K562 (cell line): ENCODE measurements around the gene ENO2. TPM values are rescaled to one million over a fixed set of nuclear protein-coding genes. Genes with fewer than 3 reads are reported as not detected.

ENCODE experiments used
- ATF3 ChIP-seq, 2 experiments: fragments of 450-650 bp in 1 of 2; sonication (generic) in 1 of 2; formaldehyde crosslinking in 1 of 2; IDR thresholded peaks in 1 of 2; conservative IDR thresholded peaks in 1 of 2; 2 replicates each; pipeline versions ENCODE4 v1.6.1 to v1.8.1; 2016 to 2023; ENCODE audit warnings: mild to moderate bottlenecking in 2 of 2, moderate library complexity in 2 of 2, inconsistent platforms in 1 of 2, missing genetic modification reagents in 1 of 2
- EP400 ChIP-seq: fragments of 450-650 bp; IDR thresholded peaks from 2 replicates; pipeline ENCODE4 v1.6.1; 2017; ENCODE audit warnings: antibody characterized with exemption, mild to moderate bottlenecking, moderate library complexity
- HDAC2 ChIP-seq: fragments of 450-650 bp; IDR thresholded peaks from 2 replicates; pipeline ENCODE4 v1.6.1; 2016; ENCODE audit warnings: mild to moderate bottlenecking
- HDAC8 ChIP-seq: fragments of 450-650 bp; IDR thresholded peaks from 2 replicates; pipeline ENCODE4 v1.6.1; 2016; ENCODE audit warnings: mild to moderate bottlenecking, missing genetic modification characterization, moderate library complexity, missing compliant biosample characterization
- MYBL2 ChIP-seq, 2 experiments: fragments of 450-650 bp in 1 of 2; sonication (generic) in 1 of 2; formaldehyde crosslinking in 1 of 2; IDR thresholded peaks; 2 replicates each; pipeline versions ENCODE4 v1.6.1 to v1.8.1; 2017 to 2022; ENCODE audit warnings: borderline replicate concordance in 1 of 2, inconsistent platforms in 1 of 2, low read depth in 1 of 2, mild to moderate bottlenecking in 1 of 2, missing genetic modification reagents in 1 of 2, moderate library complexity in 1 of 2
- NCOA6 ChIP-seq: fragments of 450-650 bp; IDR thresholded peaks from 2 replicates; pipeline ENCODE4 v1.6.1; 2017; ENCODE audit warnings: mild to moderate bottlenecking
- NFE2 ChIP-seq: IDR thresholded peaks from 2 replicates; pipeline ENCODE4 v1.6.1; 2014; ENCODE audit warnings: antibody characterized with exemption, low read depth
- RBBP5 ChIP-seq: fragments of 200-600 bp; sonication (generic); IDR thresholded peaks from 2 replicates; pipeline ENCODE4 v1.6.1; 2012; ENCODE audit warnings: borderline replicate concordance, mild to moderate bottlenecking, low read length, control low read depth, inconsistent platforms; ENCODE audit not compliant: insufficient read depth, poor library complexity, severe bottlenecking
- TAF1 ChIP-seq: IDR thresholded peaks from 2 replicates; pipeline ENCODE4 v1.6.1; 2011; ENCODE audit warnings: mild to moderate bottlenecking, low read length, moderate library complexity; ENCODE audit not compliant: insufficient read depth, control insufficient read depth, severe bottlenecking; ENCODE audit errors: extremely low read depth
- TCF7 ChIP-seq: sonication (generic); IDR thresholded peaks from 2 replicates; pipeline ENCODE4 v1.6.1; 2016; ENCODE audit warnings: antibody characterized with exemption, borderline replicate concordance
- TRIM25 ChIP-seq: fragments of 450-650 bp; IDR thresholded peaks from 2 replicates; pipeline ENCODE4 v1.7.0; 2016; ENCODE audit warnings: borderline replicate concordance
- TRIM28 ChIP-seq: fragments of 450-650 bp; IDR thresholded peaks from 2 replicates; pipeline ENCODE4 v1.6.1; 2017
- ZBTB33 ChIP-seq: sonication (generic); formaldehyde crosslinking; IDR thresholded peaks from 2 replicates; pipeline ENCODE4 v1.8.1; 2023; ENCODE audit warnings: mild to moderate bottlenecking, missing genetic modification reagents
- polyA plus RNA-seq, 8 experiments: library from polyadenylated mRNA; depleted of rRNA in 4 of 8; stranded (reverse) in 5 of 8; unstranded in 3 of 8; fragments of >200 nt; fragmentation: Nextera tagmentation in 2 of 8; fragmentation: Illumina TruSeq in 1 of 8; extraction: Ambion mirVana in 2 of 8; extraction: Trizol in 1 of 8; gene quantifications; 2 replicates each; pipeline versions ENCODE4 v1.2.1 to v1.2.3, GENCODE V29; 2011 to 2014; ENCODE audit warnings: inconsistent platforms in 1 of 8, missing spikeins in 1 of 8
- total RNA-seq, 7 experiments: library from RNA; depleted of rRNA in 6 of 7; stranded (reverse); fragments of >200 nt in 6 of 7; fragmentation: Illumina TruSeq in 2 of 7; extraction: Trizol in 2 of 7; gene quantifications; 2 replicates each; pipeline versions ENCODE4 v1.2.1 to v1.2.3, GENCODE V29; 2011 to 2021; ENCODE audit warnings: low replicate concordance in 1 of 7

The ENO2 gene
- total and polyA plus RNA-seq, 9 of the 15 experiments (the other 6 are each of a cell fraction or from before 2014, with no cell fraction given), result 10.9 to 43.3 (median 21.0) TPM

- TF ChIP-seq HDAC8 (no peak), ATF3 (IDR thresholded peaks at IDR 0.05) (no peak), ATF3 (CRISPR knock-in tag; conservative IDR thresholded peaks at IDR 0.05) (0 out of 2 replicates have a peak, but pooled peaks have one; percentile 12), TRIM28 (no peak), HDAC2 (no peak), TAF1 (peak; percentile 48), NCOA6 (no peak), NFE2 (no peak; the same call in 1 of the 2 replicates), MYBL2 (IDR thresholded peaks at IDR 0.05; ENCODE audit: low read depth) (no peak), MYBL2 (CRISPR knock-in tag; IDR thresholded peaks at IDR 0.05; ENCODE audit: borderline replicate concordance) (no peak), RBBP5 (peak; percentile 29), ZBTB33 (CRISPR knock-in tag) (0 out of 2 replicates have a peak, but pooled peaks have one; percentile 21), TCF7 (peak; percentile 19; the same call in 1 of the 2 replicates), EP400 (peak; percentile 63), TRIM25 (no peak)
Measured at GRCh38 chr12:6943722-6944380, 29.5 kb downstream of the ENO2 start, which contains the start of the genes C12orf57 and RNU7-1 (continued).
